Measurements from ENCODE around the gene OR2W3. TPM values are rescaled to one million over a fixed set of nuclear protein-coding genes. Genes with fewer than 3 reads are reported as not detected.

OR2W3 gene
- total RNA-seq, 3 donors from 2014 or later = not detected

- no peak for DNase-seq
- no peak for ATAC-seq
- Mint-ChIP-seq H3K4me1 (ENCODE audit: low read depth) (no peaks in the 10 kb centered on the region), H3K27me3 (ENCODE audit: low read depth) (peaks cover 2% of the 10 kb centered on the region), H3K9me3 (no peaks in the 10 kb centered on the region), H3K36me3 (ENCODE audit: insufficient read depth) (no peaks in the 10 kb centered on the region), H3K4me3 (no peak overlapping the region)
Observed at GRCh38 chr1:247942624-247943023, 47.2 kb downstream of the OR2W3 start.

Other genes starting within 250 kb of the OR2W3 start
- gene OR13G1, start 215.8 kb upstream of the OR2W3 start, total RNA-seq = not detected
- not detected for gene OR6F1, start 178.9 kb upstream of the OR2W3 start, total RNA-seq
- not detected for gene OR14K1, start 157.0 kb upstream of the OR2W3 start, total RNA-seq
- not detected for gene OR14A2, start 147.4 kb upstream of the OR2W3 start, total RNA-seq
- not detected for gene OR1C1, start 135.0 kb upstream of the OR2W3 start, total RNA-seq
- not detected for gene OR14A16, start 71.5 kb upstream of the OR2W3 start, total RNA-seq
- gene OR11L1, start 53.7 kb upstream of the OR2W3 start, total RNA-seq = not detected
- under 1 TPM; 0.11 to 0.28 (median 0.18) TPM for gene TRIM58, start 38.4 kb upstream of the OR2W3 start, total RNA-seq
- gene OR2T8, start 24.7 kb downstream of the OR2W3 start, total RNA-seq = not detected
- not detected for gene OR2AJ1, start 29.3 kb downstream of the OR2W3 start, total RNA-seq
- not detected for gene OR2L8, start 53.3 kb downstream of the OR2W3 start, total RNA-seq
- gene OR2AK2, start 69.6 kb downstream of the OR2W3 start, total RNA-seq = not detected
- gene OR2L5, start 118.1 kb downstream of the OR2W3 start, total RNA-seq = not detected
- under 1 TPM in 1 of 3 donors, not detected in 2; 0.05 TPM for gene OR2L2, start 134.5 kb downstream of the OR2W3 start, total RNA-seq
- gene OR2L3, start 151.2 kb downstream of the OR2W3 start, total RNA-seq = not detected
- not detected for gene OR2L13, start 199.6 kb downstream of the OR2W3 start, total RNA-seq
- gene OR2M5, start 249.6 kb downstream of the OR2W3 start, total RNA-seq = not detected

All from activated T-cell treated with anti-CD3 and anti-CD28 coated beads, Interleukin-2, amount 50 U/mL, for 4 hours (primary cell).